ENCODE results near the gene PLK5. TPM values are rescaled to one million over a fixed set of nuclear protein-coding genes. Genes with fewer than 3 reads are reported as not detected.

Gene PLK5
- total RNA-seq, 1 donor from 2014 or later: 0.09 TPM

DNA sequence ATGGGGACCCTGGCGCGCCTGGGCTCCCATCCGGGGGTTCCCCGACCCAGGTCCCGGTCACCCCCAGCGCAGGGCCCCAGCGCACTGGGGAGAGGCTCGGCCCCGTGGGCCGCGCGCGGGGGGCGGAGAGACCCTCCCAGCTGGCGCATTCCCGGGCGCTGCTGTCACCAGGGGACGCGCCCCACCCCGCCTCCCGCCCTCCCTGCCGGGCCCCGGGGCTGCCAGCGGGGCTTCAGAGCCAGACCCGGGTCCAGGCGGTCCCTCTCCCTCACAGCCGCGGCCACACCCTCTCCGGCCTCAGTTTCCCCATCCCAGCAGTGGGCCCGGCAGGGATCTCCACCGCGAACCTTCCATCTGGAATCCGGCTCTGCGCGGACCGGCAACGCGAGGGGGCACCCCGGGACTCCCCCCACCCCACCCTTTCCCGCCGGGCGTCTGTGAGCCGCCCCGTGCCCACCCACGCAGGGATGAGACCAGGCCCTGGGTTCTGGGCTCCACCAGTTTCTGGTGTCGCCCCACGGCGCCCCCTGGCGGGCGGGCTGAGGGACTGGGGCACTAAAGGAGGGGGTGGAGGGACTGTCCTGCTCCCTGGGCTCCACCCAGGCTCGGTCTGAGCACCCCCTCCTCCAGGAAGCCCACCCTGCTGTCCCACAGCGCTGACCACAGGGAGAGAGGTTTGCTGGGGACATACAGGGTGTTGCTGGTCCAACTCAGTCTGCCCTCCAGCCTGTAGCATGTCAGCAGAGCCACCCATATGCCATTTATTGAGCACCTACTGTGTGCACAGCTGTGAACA is 10.2 kb upstream of the PLK5 start:
- H2AFZ ChIP-seq (ENCODE audit: low read depth, low read length): no peak overlapping the region
- TF ChIP-seq EZH2 (IDR thresholded peaks at IDR 0.05; ENCODE audit: insufficient read depth, low read length): no peak
- TF ChIP-seq, protein P1, sequence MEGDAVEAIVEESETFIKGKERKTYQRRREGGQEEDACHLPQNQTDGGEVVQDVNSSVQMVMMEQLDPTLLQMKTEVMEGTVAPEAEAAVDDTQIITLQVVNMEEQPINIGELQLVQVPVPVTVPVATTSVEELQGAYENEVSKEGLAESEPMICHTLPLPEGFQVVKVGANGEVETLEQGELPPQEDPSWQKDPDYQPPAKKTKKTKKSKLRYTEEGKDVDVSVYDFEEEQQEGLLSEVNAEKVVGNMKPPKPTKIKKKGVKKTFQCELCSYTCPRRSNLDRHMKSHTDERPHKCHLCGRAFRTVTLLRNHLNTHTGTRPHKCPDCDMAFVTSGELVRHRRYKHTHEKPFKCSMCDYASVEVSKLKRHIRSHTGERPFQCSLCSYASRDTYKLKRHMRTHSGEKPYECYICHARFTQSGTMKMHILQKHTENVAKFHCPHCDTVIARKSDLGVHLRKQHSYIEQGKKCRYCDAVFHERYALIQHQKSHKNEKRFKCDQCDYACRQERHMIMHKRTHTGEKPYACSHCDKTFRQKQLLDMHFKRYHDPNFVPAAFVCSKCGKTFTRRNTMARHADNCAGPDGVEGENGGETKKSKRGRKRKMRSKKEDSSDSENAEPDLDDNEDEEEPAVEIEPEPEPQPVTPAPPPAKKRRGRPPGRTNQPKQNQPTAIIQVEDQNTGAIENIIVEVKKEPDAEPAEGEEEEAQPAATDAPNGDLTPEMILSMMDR (IDR thresholded peaks at IDR 0.05; ENCODE audit: insufficient read depth, low read depth, low read length): peak; percentile 27
- Mint-ChIP-seq H3K36me3 (ENCODE audit: low read depth, unreplicated experiment) (no peaks in the 10 kb centered on the region), H3K27ac (ENCODE audit: unreplicated experiment) (no peak overlapping the region), H3K4me3 (ENCODE audit: unreplicated experiment) (no peak overlapping the region), H3K4me1 (ENCODE audit: low read depth, unreplicated experiment) (no peaks in the 10 kb centered on the region), H3K9me3 (ENCODE audit: unreplicated experiment) (no peaks in the 10 kb centered on the region), H3K27me3 (ENCODE audit: low read depth, unreplicated experiment) (peaks cover 16% of the 10 kb centered on the region)
- H3K9ac ChIP-seq (ENCODE audit: low read length): peak overlapping the region; percentile 62
- H3K4me2 ChIP-seq (ENCODE audit: low read length): peak overlapping the region; percentile 82
- peaks cover 4% of the 10 kb centered on the region for H3K4me1 ChIP-seq (ENCODE audit: insufficient read depth, low read length)
- no peak overlapping the region for H3K27ac ChIP-seq (ENCODE audit: low read depth, low read length)
- H3K4me3 ChIP-seq (ENCODE audit: insufficient read depth, low read depth, low read length): peak overlapping the region; percentile 28
- peaks cover 6% of the 10 kb centered on the region for H3K9me3 ChIP-seq (ENCODE audit: insufficient read depth, low read depth, low read length)
- H4K20me1 ChIP-seq (ENCODE audit: insufficient read depth, low read length): no peaks in the 10 kb centered on the region
- H3K79me2 ChIP-seq (ENCODE audit: insufficient read depth, low read length): no peaks in the 10 kb centered on the region
- H3K36me3 ChIP-seq (ENCODE audit: insufficient read depth, low read length): no peaks in the 10 kb centered on the region
- DNase-seq (ENCODE audit: low read depth): no peak
- peaks cover 2% of the 10 kb centered on the region for H3K27me3 ChIP-seq (ENCODE audit: insufficient read depth, low read length)
- FAIRE-seq: no peak

DNA sequence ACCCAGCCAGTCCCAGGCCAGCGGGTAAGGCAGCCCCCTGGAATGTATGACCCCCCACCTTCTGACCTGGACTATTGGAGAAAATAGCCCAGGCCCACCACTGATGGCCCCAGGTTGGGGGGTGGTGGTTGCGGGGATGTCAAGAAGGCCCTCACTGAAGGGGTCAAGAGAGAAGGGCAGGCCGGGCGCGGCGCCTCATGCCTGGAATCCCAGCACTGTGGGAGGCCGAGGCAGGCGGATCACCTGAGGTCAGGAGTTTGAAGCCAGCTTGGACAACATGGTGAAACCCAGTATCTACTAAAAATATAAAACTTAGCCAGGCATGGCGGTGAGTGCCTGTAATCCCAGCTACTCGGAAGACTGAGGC is 9.6 kb upstream of the PLK5 start:
- no peak overlapping the region for H3K9ac ChIP-seq (ENCODE audit: low read length)
- H3K4me3 ChIP-seq (ENCODE audit: insufficient read depth, low read depth, low read length): no peak overlapping the region
- no peaks in the 10 kb centered on the region for H4K20me1 ChIP-seq (ENCODE audit: insufficient read depth, low read length)
- H3K4me2 ChIP-seq (ENCODE audit: low read length): no peak overlapping the region
- Mint-ChIP-seq H3K27me3 (ENCODE audit: low read depth, unreplicated experiment) (peaks cover 16% of the 10 kb centered on the region), H3K4me3 (ENCODE audit: unreplicated experiment) (no peak overlapping the region), H3K4me1 (ENCODE audit: low read depth, unreplicated experiment) (no peaks in the 10 kb centered on the region), H3K36me3 (ENCODE audit: low read depth, unreplicated experiment) (no peaks in the 10 kb centered on the region), H3K9me3 (ENCODE audit: unreplicated experiment) (no peaks in the 10 kb centered on the region), H3K27ac (ENCODE audit: unreplicated experiment) (peak overlapping the region; percentile 66)
- H3K9me3 ChIP-seq (ENCODE audit: insufficient read depth, low read depth, low read length): peaks cover 4% of the 10 kb centered on the region
- peaks cover 2% of the 10 kb centered on the region for H3K27me3 ChIP-seq (ENCODE audit: insufficient read depth, low read length)
- DNase-seq (ENCODE audit: low read depth): no peak
- H3K27ac ChIP-seq (ENCODE audit: low read depth, low read length): no peak overlapping the region
- H3K36me3 ChIP-seq (ENCODE audit: insufficient read depth, low read length): no peaks in the 10 kb centered on the region
- TF ChIP-seq EZH2 (IDR thresholded peaks at IDR 0.05; ENCODE audit: insufficient read depth, low read length): no peak
- TF ChIP-seq, protein P1 (IDR thresholded peaks at IDR 0.05; ENCODE audit: insufficient read depth, low read depth, low read length): no peak
- H3K79me2 ChIP-seq (ENCODE audit: insufficient read depth, low read length): no peaks in the 10 kb centered on the region
- no peak for FAIRE-seq
- H2AFZ ChIP-seq (ENCODE audit: low read depth, low read length): no peak overlapping the region
- H3K4me1 ChIP-seq (ENCODE audit: insufficient read depth, low read length): peaks cover 4% of the 10 kb centered on the region

Measured in astrocyte (in vitro differentiated cells and primary cell).